ENCODE data around the gene MACROH2A2. TPM values are rescaled to one million over a fixed set of nuclear protein-coding genes. Genes with fewer than 3 reads are reported as not detected.

Gene MACROH2A2
- total and polyA plus RNA-seq, 8 donors, result 8.1 to 78.7 (median 71.3) TPM

GRCh38 chr10:70125918-70126552 is 73.4 kb downstream of the MACROH2A2 start:
- Histone ChIP-seq H3K4me1 (peaks cover 0 to 6% of the 10 kb centered on the region in 2 donors), H3K36me3 (peaks cover 0 to 20% of the 10 kb centered on the region in 2 donors), H3K4me3 (no peak overlapping the region), H3K27me3 (no peaks in the 10 kb centered on the region), H3K9me3 (no peaks in the 10 kb centered on the region), H3K27ac (no peak overlapping the region)
- DNase-seq (no peak), ATAC-seq (no peak)
- TF ChIP-seq CTCF (IDR thresholded peaks at IDR 0.05), result no peak
- intact Hi-C loops (cut with DNase I), result no loop called here

GRCh38 chr10:70126700-70127395 is 74.2 kb downstream of the MACROH2A2 start:
- H3K27ac ChIP-seq, result no peak overlapping the region
- H3K36me3 ChIP-seq, result peaks cover 0 to 13% of the 10 kb centered on the region in 2 donors
- no peak for TF ChIP-seq CTCF (IDR thresholded peaks at IDR 0.05)
- no peaks in the 10 kb centered on the region for H3K9me3 ChIP-seq
- H3K27me3 ChIP-seq, result peaks cover 0 to 4% of the 10 kb centered on the region in 2 donors
- DNase-seq (no peak), ATAC-seq (no peak)
- H3K4me3 ChIP-seq, result no peak overlapping the region
- peaks cover 7 to 14% of the 10 kb centered on the region in 2 donors for H3K4me1 ChIP-seq
- intact Hi-C loops (cut with DNase I), result no loop called here

GRCh38 chr10:70130878-70131559 is 78.4 kb downstream of the MACROH2A2 start:
- DNase-seq (no peak), ATAC-seq (peak; percentile 30)
- Histone ChIP-seq H3K27me3 (peaks cover 0 to 13% of the 10 kb centered on the region in 2 donors), H3K27ac (peak overlapping the region in 1 of 2 donors; percentile 38), H3K4me1 (peaks cover 7 to 22% of the 10 kb centered on the region in 2 donors), H3K36me3 (no peaks in the 10 kb centered on the region), H3K4me3 (peak overlapping the region in 1 of 2 donors; percentile 67), H3K9me3 (no peaks in the 10 kb centered on the region)
- no peak for TF ChIP-seq CTCF (IDR thresholded peaks at IDR 0.05)
- intact Hi-C loops (cut with DNase I), result no loop called here

GRCh38 chr10:70131560-70131937 is 78.9 kb downstream of the MACROH2A2 start:
- no peak for TF ChIP-seq CTCF (IDR thresholded peaks at IDR 0.05)
- DNase-seq (no peak), ATAC-seq (peak; percentile 14)
- intact Hi-C loops (cut with DNase I), result no loop called here
- Histone ChIP-seq H3K4me3 (peak overlapping the region in 1 of 2 donors; percentile 67), H3K36me3 (no peaks in the 10 kb centered on the region), H3K27ac (peak overlapping the region in 1 of 2 donors; percentile 38), H3K4me1 (peaks cover 7 to 22% of the 10 kb centered on the region in 2 donors), H3K27me3 (peaks cover 0 to 13% of the 10 kb centered on the region in 2 donors), H3K9me3 (no peaks in the 10 kb centered on the region)
